WTC11 (cell line): Measurements from ENCODE around the gene CLEC4M.

Experiments
- CTCF ChIP-seq: fragments of 200-600 bp; IDR thresholded peaks from 2 replicates; pipeline ENCODE4 v1.8.0; 2022; ENCODE audit warnings: antibody characterized with exemption
- MAX ChIP-seq: sonication (generic); formaldehyde crosslinking; IDR thresholded peaks from 2 replicates; pipeline ENCODE4 v1.8.0; 2022; ENCODE audit warnings: mild to moderate bottlenecking, missing genetic modification reagents
- TEAD4 ChIP-seq: sonication (generic); formaldehyde crosslinking; IDR thresholded peaks from 2 replicates; pipeline ENCODE4 v1.8.0; 2022; ENCODE audit warnings: mild to moderate bottlenecking, missing genetic modification reagents
- ZNF416 ChIP-seq: fragments of 250-450 bp; sonication (Bioruptor Pico); IDR thresholded peaks from 2 replicates; pipeline ENCODE4 v1.9.0; 2021; ENCODE audit warnings: mild to moderate bottlenecking, inconsistent platforms
- TF ChIP-seq, protein P1 (sequence below): sonication (generic); formaldehyde crosslinking; IDR thresholded peaks from 2 replicates; pipeline ENCODE4 v1.8.1; 2022; ENCODE audit warnings: mild to moderate bottlenecking, missing genetic modification reagents, moderate library complexity, borderline replicate concordance

DNA sequence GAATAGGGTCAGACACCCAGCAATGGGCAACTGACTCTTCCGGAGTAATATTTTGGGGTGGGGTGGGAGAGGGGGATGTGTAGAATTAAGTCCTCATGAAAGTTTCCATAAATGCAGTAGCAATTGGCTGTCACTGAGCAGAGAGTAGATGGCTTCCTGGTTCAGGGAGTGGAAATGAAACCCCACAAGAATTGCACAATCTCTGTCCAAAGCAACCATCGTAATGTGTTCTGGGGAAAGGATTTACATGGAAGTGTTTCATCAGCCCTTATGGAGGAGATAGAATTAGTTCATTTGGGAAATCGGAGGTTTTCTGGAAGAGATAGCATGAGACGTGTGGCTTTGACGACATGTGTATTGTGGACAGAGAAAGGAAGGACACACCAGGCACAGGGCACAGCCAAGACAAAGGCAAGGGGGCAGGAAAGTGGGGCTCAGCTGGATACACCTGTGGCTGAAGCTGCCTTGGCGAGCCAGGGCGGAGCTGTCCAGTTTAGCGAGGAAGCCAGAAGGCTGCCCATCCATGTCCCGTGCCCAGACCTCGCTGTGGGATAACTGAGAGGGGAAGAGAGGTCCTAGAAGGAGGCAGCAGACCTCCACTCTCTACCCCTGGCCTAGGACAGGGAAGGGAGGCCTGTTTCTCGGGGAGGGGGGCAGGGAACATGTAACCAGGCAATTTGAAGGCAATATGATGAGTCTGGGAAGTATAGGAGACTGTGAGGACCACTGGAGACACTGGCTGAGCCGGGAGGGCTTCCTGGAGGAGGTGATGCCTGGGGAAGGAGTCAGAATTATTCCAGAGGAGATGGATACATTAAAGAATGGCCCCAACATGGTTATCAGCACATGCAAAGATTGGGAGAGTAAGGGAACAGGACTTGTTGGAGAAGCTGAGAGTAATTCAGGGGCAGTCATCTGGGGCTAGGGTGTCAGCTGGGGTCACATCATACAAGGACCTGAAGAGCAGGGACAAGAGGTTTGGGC is 28.5 kb upstream of the CLEC4M start:
- no peak for TF ChIP-seq CTCF
- TF ChIP-seq, protein P1, sequence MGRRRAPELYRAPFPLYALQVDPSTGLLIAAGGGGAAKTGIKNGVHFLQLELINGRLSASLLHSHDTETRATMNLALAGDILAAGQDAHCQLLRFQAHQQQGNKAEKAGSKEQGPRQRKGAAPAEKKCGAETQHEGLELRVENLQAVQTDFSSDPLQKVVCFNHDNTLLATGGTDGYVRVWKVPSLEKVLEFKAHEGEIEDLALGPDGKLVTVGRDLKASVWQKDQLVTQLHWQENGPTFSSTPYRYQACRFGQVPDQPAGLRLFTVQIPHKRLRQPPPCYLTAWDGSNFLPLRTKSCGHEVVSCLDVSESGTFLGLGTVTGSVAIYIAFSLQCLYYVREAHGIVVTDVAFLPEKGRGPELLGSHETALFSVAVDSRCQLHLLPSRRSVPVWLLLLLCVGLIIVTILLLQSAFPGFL (CRISPR knock-in tag) = no peak
- TF ChIP-seq MAX (CRISPR knock-in tag) = no peak
- no peak for TF ChIP-seq TEAD4 (CRISPR knock-in tag)
- no peak for TF ChIP-seq ZNF416 (CRISPR knock-in tag)
